Effector CD4-positive, alpha-beta T cell (primary cell): ENCODE data around the gene EIF4B.
A peak's percentile ranks its signal among the peaks of the same experiment; 100 is the strongest.

Experiments used
- DNase-seq: peaks from one replicate; pipeline ENCODE4 v3.0.0-alpha.2; 2020

EIF4B gene

GRCh38 chr12:53071591-53072551 lies 65.6 kb downstream of the EIF4B start:
- no peak for DNase-seq

GRCh38 chr12:53073881-53074280 lies 67.6 kb downstream of the EIF4B start:
- no peak for DNase-seq

GRCh38 chr12:53074283-53074998 lies 68.2 kb downstream of the EIF4B start:
- DNase-seq: no peak

- DNase-seq: no peak
Observed at GRCh38 chr12:53074999-53075370, 68.7 kb downstream of the EIF4B start.

- DNase-seq: no peak
Observed at GRCh38 chr12:53076461-53076860, 70.2 kb downstream of the EIF4B start.

- no peak for DNase-seq
Observed at GRCh38 chr12:53077030-53077429, 70.8 kb downstream of the EIF4B start.

GRCh38 chr12:53078425-53079225 lies 72.4 kb downstream of the EIF4B start:
- DNase-seq: peak; percentile 47

GRCh38 chr12:53079226-53080117 lies 73.2 kb downstream of the EIF4B start, which contains the start of gene SPRYD3:
Gene SPRYD3, minus strand, starts transcription at chr12:53079390. Its CDS starts 57 bp downstream, at chr12:53079333.
- DNase-seq: peak; percentile 96

- no peak for DNase-seq
Observed at GRCh38 chr12:53082637-53083175, 76.5 kb downstream of the EIF4B start.

GRCh38 chr12:53086361-53086760 lies 80.1 kb downstream of the EIF4B start:
- no peak for DNase-seq

GRCh38 chr12:53090105-53090504 lies 83.8 kb downstream of the EIF4B start:
- DNase-seq: no peak

- no peak for DNase-seq
Observed at GRCh38 chr12:53090554-53090953, 84.3 kb downstream of the EIF4B start.

- no peak for DNase-seq
Observed at GRCh38 chr12:53091756-53092155, 85.5 kb downstream of the EIF4B start.
